ENCODE measurements around the gene CASZ1. TPM values are rescaled to one million over a fixed set of nuclear protein-coding genes. Genes with fewer than 3 reads are reported as not detected.

Gene CASZ1
- total RNA-seq, 1 experiment from 2014 or later = 12.6 TPM

DNA sequence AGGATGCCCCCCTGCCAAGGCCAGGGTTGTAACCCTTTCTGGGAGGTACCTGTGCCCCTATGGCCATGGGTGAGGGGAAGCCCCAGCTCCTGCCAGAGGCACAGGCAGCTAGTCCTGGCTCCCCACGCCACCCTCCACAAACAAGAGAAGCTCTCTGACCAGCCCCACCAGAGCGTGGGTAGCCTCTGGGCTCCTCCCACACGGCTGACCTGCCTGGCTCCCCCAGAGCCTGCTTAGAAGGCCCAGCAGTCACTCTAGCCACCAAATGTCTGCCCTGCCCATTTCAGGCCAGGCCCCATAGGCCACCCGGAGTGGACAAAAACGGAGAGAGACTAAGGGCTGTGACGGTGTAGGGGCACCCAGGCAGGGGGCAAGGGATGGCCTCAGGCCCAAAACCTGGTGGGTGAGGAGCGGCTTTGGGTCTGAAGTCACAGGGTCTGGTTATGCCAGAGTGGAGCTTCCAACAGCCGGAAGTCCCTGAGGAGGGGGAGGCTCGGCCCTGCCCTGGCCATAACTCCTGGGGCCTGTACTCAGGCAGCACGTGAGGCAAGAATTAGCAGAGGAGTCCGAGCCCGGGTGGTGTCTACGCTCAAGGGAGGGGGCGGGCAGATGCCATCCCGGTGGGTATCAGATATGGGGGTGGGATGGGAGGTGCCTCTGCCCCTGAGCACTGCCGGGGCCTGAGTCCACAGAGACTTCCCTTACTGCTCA, 155.4 kb downstream of the CASZ1 start:
- TF ChIP-seq, protein P1, sequence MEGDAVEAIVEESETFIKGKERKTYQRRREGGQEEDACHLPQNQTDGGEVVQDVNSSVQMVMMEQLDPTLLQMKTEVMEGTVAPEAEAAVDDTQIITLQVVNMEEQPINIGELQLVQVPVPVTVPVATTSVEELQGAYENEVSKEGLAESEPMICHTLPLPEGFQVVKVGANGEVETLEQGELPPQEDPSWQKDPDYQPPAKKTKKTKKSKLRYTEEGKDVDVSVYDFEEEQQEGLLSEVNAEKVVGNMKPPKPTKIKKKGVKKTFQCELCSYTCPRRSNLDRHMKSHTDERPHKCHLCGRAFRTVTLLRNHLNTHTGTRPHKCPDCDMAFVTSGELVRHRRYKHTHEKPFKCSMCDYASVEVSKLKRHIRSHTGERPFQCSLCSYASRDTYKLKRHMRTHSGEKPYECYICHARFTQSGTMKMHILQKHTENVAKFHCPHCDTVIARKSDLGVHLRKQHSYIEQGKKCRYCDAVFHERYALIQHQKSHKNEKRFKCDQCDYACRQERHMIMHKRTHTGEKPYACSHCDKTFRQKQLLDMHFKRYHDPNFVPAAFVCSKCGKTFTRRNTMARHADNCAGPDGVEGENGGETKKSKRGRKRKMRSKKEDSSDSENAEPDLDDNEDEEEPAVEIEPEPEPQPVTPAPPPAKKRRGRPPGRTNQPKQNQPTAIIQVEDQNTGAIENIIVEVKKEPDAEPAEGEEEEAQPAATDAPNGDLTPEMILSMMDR (IDR thresholded peaks at IDR 0.05; ENCODE audit: unreplicated experiment) = no peak
- CTCF ChIA-PET = interaction anchor here (0.6 kb wide), 1 partner anchor 245 kb away, joined by 6 read pairs; no protein-coding TSS in a partner anchor
- Mint-ChIP-seq H3K36me3 (ENCODE audit: insufficient read depth, unreplicated experiment) (peaks cover 16% of the 10 kb centered on the region), H3K4me1 (ENCODE audit: low read depth, unreplicated experiment) (no peaks in the 10 kb centered on the region), H3K27me3 (ENCODE audit: unreplicated experiment) (no peaks in the 10 kb centered on the region), H3K27ac (ENCODE audit: unreplicated experiment) (no peak overlapping the region), H3K4me3 (ENCODE audit: low read depth, unreplicated experiment) (no peak overlapping the region), H3K9me3 (ENCODE audit: low read depth, unreplicated experiment) (no peaks in the 10 kb centered on the region)
- BruUV-seq (replicated peaks) = no TSS peak
- no peak for DNase-seq
- intact Hi-C loops (cut with micrococcal nuclease; ENCODE audit: unreplicated experiment) = no loop called here

DNA sequence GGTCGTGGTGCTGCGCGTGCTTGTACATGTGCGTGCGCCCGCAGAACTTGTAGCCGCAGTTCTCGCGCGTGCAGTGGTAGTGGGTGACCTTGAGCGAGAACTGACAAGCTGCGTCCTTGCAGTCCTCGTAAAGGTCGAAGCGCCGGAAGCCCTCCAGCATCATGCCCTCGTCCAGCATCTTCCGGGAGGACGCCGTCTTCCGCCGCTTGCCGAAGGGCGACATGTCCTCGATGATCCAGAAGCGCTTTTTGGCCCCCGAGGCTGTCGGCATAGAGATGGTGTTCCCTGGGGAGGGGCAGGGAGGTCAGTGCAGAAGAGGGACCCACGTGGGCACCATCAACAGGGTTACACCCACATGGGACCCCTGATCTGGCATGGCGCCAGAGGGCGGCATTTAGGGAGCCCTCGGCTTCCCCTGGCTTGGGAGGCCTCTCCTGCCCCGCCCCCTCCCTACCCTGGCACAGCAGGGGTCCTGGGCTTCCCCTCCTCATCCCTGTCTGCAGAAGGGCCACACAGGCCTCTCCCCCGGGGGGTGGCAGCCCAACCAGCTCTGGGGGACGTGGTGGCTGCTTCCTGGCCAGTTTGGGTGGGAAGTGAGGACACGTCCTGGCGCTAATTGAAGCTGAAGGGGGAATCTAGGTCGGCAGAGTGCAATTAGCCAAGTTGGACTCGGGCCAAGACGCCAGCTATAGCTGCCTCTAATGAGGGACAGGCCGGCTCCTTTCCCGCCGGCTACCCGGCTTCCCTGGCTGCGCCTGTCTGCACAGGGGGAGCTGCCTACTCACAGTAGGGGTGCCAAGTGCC, 156.5 kb downstream of the CASZ1 start:
- DNase-seq = no peak
- no peak overlapping the region for H3K4me3 Mint-ChIP-seq (ENCODE audit: low read depth, unreplicated experiment)
- H3K4me1 Mint-ChIP-seq (ENCODE audit: low read depth, unreplicated experiment) = no peaks in the 10 kb centered on the region
- CTCF ChIA-PET = no interaction called here
- BruUV-seq (replicated peaks) = no TSS peak
- peaks cover 22% of the 10 kb centered on the region for H3K36me3 Mint-ChIP-seq (ENCODE audit: insufficient read depth, unreplicated experiment)
- no peaks in the 10 kb centered on the region for H3K27me3 Mint-ChIP-seq (ENCODE audit: unreplicated experiment)
- TF ChIP-seq, protein P1 (IDR thresholded peaks at IDR 0.05; ENCODE audit: unreplicated experiment) = no peak
- H3K27ac Mint-ChIP-seq (ENCODE audit: unreplicated experiment) = no peak overlapping the region
- no peaks in the 10 kb centered on the region for H3K9me3 Mint-ChIP-seq (ENCODE audit: low read depth, unreplicated experiment)
- intact Hi-C loops (cut with micrococcal nuclease; ENCODE audit: unreplicated experiment) = no loop called here

DNA sequence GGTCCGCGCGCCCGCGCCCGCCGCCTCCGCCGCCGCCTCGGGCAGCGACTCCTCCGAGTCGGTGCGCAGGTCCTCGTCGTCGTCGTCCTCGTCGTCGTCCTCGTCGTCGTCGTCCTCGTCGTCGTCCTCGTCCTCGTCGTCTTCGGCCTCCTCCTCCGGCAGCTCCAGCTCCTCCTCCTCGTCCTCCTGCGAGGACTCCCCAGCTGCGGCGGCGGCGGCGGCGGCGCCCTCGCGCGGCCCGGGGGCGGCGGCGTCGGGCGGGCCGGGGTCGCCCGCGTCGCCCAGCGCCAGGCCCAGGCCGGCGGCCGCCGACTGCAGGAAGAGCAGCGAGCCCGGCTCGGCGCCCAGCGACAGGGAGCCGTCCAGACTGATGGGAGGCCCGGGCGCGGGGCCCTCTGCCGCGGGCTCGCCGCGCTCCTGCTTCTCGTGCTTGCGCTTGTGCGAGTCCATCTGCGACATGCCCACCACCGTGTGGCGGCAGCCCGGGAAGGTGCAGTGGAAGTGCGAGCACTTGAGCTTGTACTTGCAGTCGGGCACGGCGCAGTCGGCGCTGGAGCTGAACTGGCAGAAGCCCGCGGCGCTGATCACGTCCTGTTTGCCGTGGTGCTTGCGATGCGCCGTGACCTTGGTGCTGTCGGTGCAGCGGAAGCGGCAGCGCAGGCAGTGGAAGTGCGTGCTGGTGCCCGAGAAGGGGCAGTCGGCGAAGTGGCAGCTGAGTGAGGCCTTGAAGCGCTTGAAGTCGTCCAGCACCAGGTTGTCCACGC, 157.3 kb downstream of the CASZ1 start:
- intact Hi-C loops (cut with micrococcal nuclease; ENCODE audit: unreplicated experiment) = no loop called here
- no peak for DNase-seq
- CTCF ChIA-PET = no interaction called here
- Mint-ChIP-seq H3K4me3 (ENCODE audit: low read depth, unreplicated experiment) (no peak overlapping the region), H3K36me3 (ENCODE audit: insufficient read depth, unreplicated experiment) (peaks cover 19% of the 10 kb centered on the region), H3K27ac (ENCODE audit: unreplicated experiment) (no peak overlapping the region), H3K27me3 (ENCODE audit: unreplicated experiment) (no peaks in the 10 kb centered on the region), H3K9me3 (ENCODE audit: low read depth, unreplicated experiment) (no peaks in the 10 kb centered on the region), H3K4me1 (ENCODE audit: low read depth, unreplicated experiment) (no peaks in the 10 kb centered on the region)
- BruUV-seq (replicated peaks) = no TSS peak
- TF ChIP-seq, protein P1 (IDR thresholded peaks at IDR 0.05; ENCODE audit: unreplicated experiment) = no peak

DNA sequence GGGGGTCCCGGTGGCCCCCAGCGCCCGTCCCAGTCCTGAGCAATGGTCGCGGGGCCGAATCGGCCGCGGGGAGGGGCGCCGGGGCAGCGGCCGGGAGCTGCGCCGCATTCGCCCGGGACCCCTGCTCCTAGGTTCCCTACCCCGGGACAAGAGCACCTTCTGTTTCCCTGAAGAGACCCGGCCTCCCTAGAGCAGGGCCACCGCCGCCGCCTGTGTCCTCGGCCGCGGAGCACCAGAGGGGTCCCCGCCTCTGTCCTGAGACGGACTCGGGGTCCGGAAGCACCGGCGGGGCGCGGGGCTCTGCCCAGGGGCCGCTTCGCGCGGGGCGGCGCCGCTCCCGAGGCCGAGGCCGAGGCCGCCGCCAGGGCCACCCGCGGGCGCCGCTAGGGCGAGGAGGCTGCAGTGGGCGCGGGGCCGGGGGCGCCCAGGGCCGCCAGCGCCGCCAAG, 157.9 kb downstream of the CASZ1 start:
- no peak overlapping the region for H3K27ac Mint-ChIP-seq (ENCODE audit: unreplicated experiment)
- CTCF ChIA-PET = no interaction called here
- no peaks in the 10 kb centered on the region for H3K4me1 Mint-ChIP-seq (ENCODE audit: low read depth, unreplicated experiment)
- BruUV-seq (replicated peaks) = no TSS peak
- no peaks in the 10 kb centered on the region for H3K27me3 Mint-ChIP-seq (ENCODE audit: unreplicated experiment)
- no peak for DNase-seq
- peaks cover 19% of the 10 kb centered on the region for H3K36me3 Mint-ChIP-seq (ENCODE audit: insufficient read depth, unreplicated experiment)
- intact Hi-C loops (cut with micrococcal nuclease; ENCODE audit: unreplicated experiment) = no loop called here
- no peaks in the 10 kb centered on the region for H3K9me3 Mint-ChIP-seq (ENCODE audit: low read depth, unreplicated experiment)
- TF ChIP-seq, protein P1 (IDR thresholded peaks at IDR 0.05; ENCODE audit: unreplicated experiment) = no peak
- H3K4me3 Mint-ChIP-seq (ENCODE audit: low read depth, unreplicated experiment) = no peak overlapping the region
